Measurements from ENCODE around the gene GNB1.
"Not testable (repeated sequence)": the region's sequence is repeated elsewhere in the genome, so short reads cannot be mapped to it uniquely, and the experiment has no call there.

GNB1 gene

GRCh38 chr1:1758692-1759455 is 132.0 kb downstream of the GNB1 start:
- Mint-ChIP-seq H3K36me3 (ENCODE audit: low read depth) (peaks cover 34% of the 10 kb centered on the region), H3K27ac (no peak overlapping the region), H3K4me1 (ENCODE audit: low read depth) (no peaks in the 10 kb centered on the region), H3K9me3 (no peaks in the 10 kb centered on the region), H3K27me3 (no peaks in the 10 kb centered on the region), H3K4me3 (no peak overlapping the region)

GRCh38 chr1:1758059-1758621 is 132.7 kb downstream of the GNB1 start:
- Mint-ChIP-seq H3K9me3 (no peaks in the 10 kb centered on the region), H3K36me3 (ENCODE audit: low read depth) (peaks cover 38% of the 10 kb centered on the region), H3K27me3 (no peaks in the 10 kb centered on the region), H3K4me3 (no peak overlapping the region), H3K27ac (no peak overlapping the region), H3K4me1 (ENCODE audit: low read depth) (no peaks in the 10 kb centered on the region)

GRCh38 chr1:1757422-1758058 is 133.3 kb downstream of the GNB1 start:
- H3K9me3 Mint-ChIP-seq, result no peaks in the 10 kb centered on the region
- peaks cover 39% of the 10 kb centered on the region for H3K36me3 Mint-ChIP-seq (ENCODE audit: low read depth)
- H3K27ac Mint-ChIP-seq, result no peak overlapping the region

GRCh38 chr1:1756661-1757421 is 134.0 kb downstream of the GNB1 start:
- Mint-ChIP-seq H3K27me3 (no peaks in the 10 kb centered on the region), H3K36me3 (ENCODE audit: low read depth) (peaks cover 42% of the 10 kb centered on the region), H3K9me3 (no peaks in the 10 kb centered on the region), H3K27ac (no peak overlapping the region), H3K4me3 (no peak overlapping the region), H3K4me1 (ENCODE audit: low read depth) (no peaks in the 10 kb centered on the region)

More at GRCh38 chr1:1757422-1758058, 133.3 kb downstream of the GNB1 start:
- Mint-ChIP-seq H3K4me1 (ENCODE audit: low read depth) (no peaks in the 10 kb centered on the region), H3K4me3 (no peak overlapping the region), H3K27me3 (no peaks in the 10 kb centered on the region)

DNA sequence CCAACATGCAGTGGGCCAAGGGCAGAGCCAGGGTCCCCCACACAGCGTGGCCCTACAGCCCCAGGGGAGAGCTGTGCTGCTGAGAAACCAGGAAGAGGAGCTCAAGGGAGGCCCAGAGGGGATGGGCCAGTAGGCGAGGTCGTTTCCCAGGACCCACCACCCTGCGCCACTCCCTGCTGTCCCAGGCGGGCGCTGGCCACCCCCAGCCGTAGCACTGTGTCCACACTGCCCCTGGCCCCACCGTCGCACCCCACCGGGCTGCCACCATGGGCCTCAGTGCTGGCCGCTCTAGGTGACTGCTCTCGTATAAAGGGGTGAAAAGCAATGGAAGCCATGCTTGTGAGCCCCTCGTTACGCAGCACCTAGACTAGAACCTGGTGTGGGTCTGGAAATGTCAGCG is 135.0 kb downstream of the GNB1 start:
- no peaks in the 10 kb centered on the region for H3K27me3 Mint-ChIP-seq
- H3K9me3 Mint-ChIP-seq, result no peaks in the 10 kb centered on the region
- no peak overlapping the region for H3K4me3 Mint-ChIP-seq
- no peak overlapping the region for H3K27ac Mint-ChIP-seq
- peaks cover 32% of the 10 kb centered on the region for H3K36me3 Mint-ChIP-seq (ENCODE audit: low read depth)
- no peaks in the 10 kb centered on the region for H3K4me1 Mint-ChIP-seq (ENCODE audit: low read depth)

DNA sequence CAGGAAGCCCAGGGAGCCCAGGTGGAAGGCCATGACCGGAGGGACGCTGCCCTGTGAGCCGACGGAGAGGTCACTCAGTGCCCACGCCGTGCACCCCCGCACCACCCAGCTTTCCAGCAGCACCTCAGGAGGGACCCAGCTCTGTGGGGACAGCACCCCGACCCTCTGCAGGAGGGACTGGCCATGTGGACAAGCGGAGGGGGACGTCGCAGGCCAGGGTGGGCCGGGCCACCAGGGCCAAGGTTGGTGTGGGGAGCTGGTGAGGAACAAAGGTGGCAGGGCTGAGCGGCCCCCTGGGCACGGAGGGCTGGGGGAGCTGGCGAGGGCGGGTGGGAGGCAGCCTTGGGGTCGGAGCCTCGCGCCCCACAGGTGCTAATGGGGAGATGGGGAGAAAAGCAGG is 135.5 kb downstream of the GNB1 start:
- H3K36me3 Mint-ChIP-seq (ENCODE audit: low read depth), result peaks cover 31% of the 10 kb centered on the region
- no peak overlapping the region for H3K4me3 Mint-ChIP-seq
- H3K27ac Mint-ChIP-seq, result no peak overlapping the region

GRCh38 chr1:1754051-1754815 is 136.7 kb downstream of the GNB1 start:
- Mint-ChIP-seq H3K27ac (no peak overlapping the region), H3K27me3 (no peaks in the 10 kb centered on the region), H3K9me3 (no peaks in the 10 kb centered on the region), H3K36me3 (ENCODE audit: low read depth) (peaks cover 28% of the 10 kb centered on the region), H3K4me3 (no peak overlapping the region), H3K4me1 (ENCODE audit: low read depth) (no peaks in the 10 kb centered on the region)

More for the DNA sequence above, 135.5 kb downstream of the GNB1 start:
- Mint-ChIP-seq H3K27me3 (no peaks in the 10 kb centered on the region), H3K4me1 (ENCODE audit: low read depth) (no peaks in the 10 kb centered on the region), H3K9me3 (no peaks in the 10 kb centered on the region)

DNA sequence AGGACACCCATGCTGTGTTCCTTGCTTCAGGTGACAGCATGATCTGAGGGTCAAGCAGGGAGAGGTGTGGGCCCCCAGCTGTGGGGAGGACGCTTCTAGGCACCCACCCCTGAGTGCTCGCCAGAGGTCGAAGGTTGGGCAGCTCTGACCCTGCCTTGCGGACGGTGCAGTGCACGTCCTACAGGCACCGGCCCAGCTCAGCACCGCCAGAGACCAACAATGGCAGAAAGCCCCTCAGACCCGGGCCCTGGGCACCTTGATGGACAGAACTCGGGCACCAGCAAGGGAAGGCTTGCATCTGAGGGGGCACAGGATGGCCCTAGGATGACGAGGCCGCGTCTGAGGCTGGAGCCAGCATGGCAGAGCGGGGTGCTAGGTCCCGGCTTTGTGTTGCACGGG is 137.3 kb downstream of the GNB1 start:
- no peaks in the 10 kb centered on the region for H3K9me3 Mint-ChIP-seq
- peaks cover 27% of the 10 kb centered on the region for H3K36me3 Mint-ChIP-seq (ENCODE audit: low read depth)
- no peaks in the 10 kb centered on the region for H3K27me3 Mint-ChIP-seq
- no peak overlapping the region for H3K27ac Mint-ChIP-seq
- H3K4me3 Mint-ChIP-seq, result no peak overlapping the region
- no peaks in the 10 kb centered on the region for H3K4me1 Mint-ChIP-seq (ENCODE audit: low read depth)

DNA sequence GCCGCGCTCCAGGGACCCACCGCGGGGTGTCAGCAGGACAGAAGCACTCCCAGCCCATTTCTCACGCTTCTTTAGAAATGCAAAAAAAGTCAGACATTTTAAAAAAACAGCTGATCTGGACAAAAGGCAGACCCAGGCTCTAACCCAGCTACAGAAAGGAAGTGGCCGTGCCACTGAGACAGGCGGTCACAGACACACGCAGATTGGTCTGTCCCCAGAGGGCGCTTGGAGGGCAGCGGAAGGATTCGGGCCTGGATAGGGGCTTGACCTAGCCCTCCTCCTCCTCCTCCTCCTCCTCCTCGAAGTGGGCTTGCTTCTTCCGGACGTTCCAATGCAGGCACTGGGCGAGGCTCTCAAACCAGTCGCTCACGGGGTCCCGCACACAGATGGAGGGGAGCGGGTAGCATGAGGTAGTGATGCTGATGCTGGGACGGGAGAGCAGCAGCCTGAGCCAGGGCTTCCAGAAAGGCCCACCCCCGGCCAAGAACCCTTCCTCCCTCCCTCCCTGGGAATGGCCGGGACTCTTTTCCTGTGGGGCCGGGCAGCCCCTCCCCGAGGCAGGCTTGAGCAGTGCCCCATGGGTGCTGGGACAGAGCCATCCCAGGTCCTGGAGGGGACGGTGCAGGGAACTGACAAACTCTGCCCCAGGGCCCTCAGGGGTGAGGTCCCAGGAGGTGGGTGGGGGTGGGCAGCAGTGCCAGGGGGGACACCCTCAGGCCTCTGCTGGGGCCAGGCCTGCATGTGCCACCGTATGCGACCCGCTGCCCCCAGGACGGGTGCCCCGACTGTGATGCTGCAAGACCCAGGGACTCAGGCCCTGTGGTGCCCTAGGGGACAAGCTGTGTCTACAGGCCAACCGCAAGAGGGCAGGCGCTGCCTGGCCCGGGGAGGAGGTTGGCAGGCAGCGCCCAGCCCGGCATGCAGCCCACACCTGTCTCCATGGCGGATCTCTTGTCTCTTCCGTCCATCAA is 138.0 kb downstream of the GNB1 start:
- Mint-ChIP-seq H3K9me3 (no peaks in the 10 kb centered on the region), H3K4me3 (no peak overlapping the region), H3K27ac (no peak overlapping the region), H3K4me1 (ENCODE audit: low read depth) (no peaks in the 10 kb centered on the region), H3K27me3 (no peaks in the 10 kb centered on the region), H3K36me3 (ENCODE audit: low read depth) (peaks cover 27% of the 10 kb centered on the region)

DNA sequence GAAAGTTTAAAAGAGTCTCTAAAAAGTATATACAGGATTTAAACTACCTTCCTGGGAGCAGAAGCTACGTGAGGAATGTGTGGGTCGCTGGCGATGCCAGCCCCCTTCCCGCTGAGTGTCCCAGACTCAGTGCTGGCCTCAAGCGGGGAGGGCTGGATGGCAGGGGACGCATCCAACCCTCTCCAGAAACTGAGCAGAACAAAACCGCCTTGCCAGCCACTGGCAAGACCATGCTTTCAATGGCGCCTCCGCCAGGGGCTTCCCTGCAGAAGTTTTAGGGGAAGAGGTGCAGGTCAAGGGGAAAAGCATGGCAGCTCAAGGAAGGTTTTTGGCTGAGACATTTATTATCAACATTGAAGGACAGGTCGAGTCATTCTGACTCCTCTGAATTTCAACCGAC is 138.7 kb downstream of the GNB1 start:
- Mint-ChIP-seq H3K4me1 (ENCODE audit: low read depth) (no peaks in the 10 kb centered on the region), H3K27ac (no peak overlapping the region), H3K9me3 (no peaks in the 10 kb centered on the region), H3K36me3 (ENCODE audit: low read depth) (peaks cover 27% of the 10 kb centered on the region), H3K27me3 (no peaks in the 10 kb centered on the region), H3K4me3 (no peak overlapping the region)

GRCh38 chr1:1749941-1750340 is 140.9 kb downstream of the GNB1 start:
- H3K27me3 Mint-ChIP-seq; H3K4me3 Mint-ChIP-seq; H3K27ac Mint-ChIP-seq; H3K9me3 Mint-ChIP-seq; H3K4me1 Mint-ChIP-seq (ENCODE audit: low read depth): not testable (repeated sequence)
- peaks cover 14% of the 10 kb centered on the region for H3K36me3 Mint-ChIP-seq (ENCODE audit: low read depth)

DNA sequence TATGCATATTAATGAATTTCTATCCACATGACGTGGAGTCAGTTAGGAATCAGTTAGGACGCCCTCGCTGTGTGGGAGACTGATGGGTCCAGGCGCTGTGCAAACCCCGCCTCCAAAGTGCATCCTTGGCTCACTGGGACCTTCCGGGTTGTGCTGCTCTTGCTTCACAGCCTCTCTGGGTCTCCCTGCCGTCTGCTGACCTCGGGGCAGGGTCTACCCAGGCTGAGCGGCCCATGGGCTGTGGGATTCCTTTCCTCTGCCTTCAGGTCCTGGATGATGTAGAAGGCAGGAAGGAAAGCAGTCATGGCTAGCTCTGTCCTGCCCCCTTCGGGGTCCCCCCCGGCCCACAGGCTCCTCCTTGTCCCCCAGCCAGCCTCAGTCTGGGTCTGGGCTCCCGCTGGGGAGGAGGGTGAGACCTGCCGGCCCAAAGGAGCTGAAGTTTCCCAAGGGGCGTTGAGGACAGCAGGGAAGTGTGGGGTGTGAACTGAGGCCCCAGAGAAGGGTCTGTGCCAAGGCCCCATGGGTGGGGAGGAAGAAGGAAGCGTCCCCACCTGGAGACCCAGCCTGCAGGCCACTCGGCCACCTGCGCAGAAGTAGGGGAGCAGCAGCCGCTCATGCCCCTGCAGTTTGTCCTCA is 142.1 kb downstream of the GNB1 start:
- H3K4me1 Mint-ChIP-seq (ENCODE audit: low read depth), result no peaks in the 10 kb centered on the region
- H3K9me3 Mint-ChIP-seq, result no peaks in the 10 kb centered on the region
- H3K27me3 Mint-ChIP-seq, result no peaks in the 10 kb centered on the region
- H3K4me3 Mint-ChIP-seq, result peak overlapping the region; percentile 31
- no peak overlapping the region for H3K27ac Mint-ChIP-seq
- H3K36me3 Mint-ChIP-seq (ENCODE audit: low read depth), result peaks cover 11% of the 10 kb centered on the region

DNA sequence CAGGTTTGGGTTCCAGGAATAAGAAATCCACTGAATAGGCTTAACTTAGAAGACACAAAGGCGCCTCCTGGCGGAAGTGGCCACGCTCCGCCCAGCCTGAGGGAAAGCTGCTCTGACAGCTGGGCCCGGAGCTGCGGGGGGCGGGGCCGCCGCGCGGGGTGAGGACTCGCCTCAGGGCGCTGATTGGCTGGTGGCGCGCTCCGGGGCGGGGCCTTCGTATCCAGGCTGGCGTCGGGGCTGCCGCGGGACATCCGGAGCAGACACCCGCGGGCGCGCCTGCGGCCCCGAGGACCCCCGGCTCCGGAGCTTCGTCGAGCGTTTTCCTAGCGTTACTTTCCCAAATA is 144.3 kb downstream of the GNB1 start:
- H3K36me3 Mint-ChIP-seq (ENCODE audit: low read depth); H3K27ac Mint-ChIP-seq: not testable (repeated sequence)

More for the DNA sequence above, 144.3 kb downstream of the GNB1 start:
- peak overlapping the region; percentile 82 for H3K4me3 Mint-ChIP-seq
- H3K4me1 Mint-ChIP-seq (ENCODE audit: low read depth); H3K9me3 Mint-ChIP-seq; H3K27me3 Mint-ChIP-seq: not testable (repeated sequence)

All from stimulated activated naive CD8-positive, alpha-beta T cell treated with anti-CD3 and anti-CD28 coated beads, Interleukin-15, Interleukin-2, amounts not matched to agents 100 ng/mL and 50 ng/mL, for 24 hours (primary cell).